Spleen (tissue), 11 donors: ENCODE results near the gene MAU2. TPM values are rescaled to one million over a fixed set of nuclear protein-coding genes. Genes with fewer than 3 reads are reported as not detected.

Experiments used
- DNase-seq: peaks from one replicate; pipeline ENCODE4 v3.0.0-alpha.2; 2020
- H3K27ac ChIP-seq, 8 donors: fragments of 200-600 bp; sonication (generic) in 7 of 8; 1 replicate in 4 of 8; 2 replicates in 4 of 8; pipeline versions ENCODE4 v1.5.0 to v1.8.0; 2016 to 2021; ENCODE audit warnings: inconsistent platforms in 4 of 8, mild to moderate bottlenecking in 4 of 8, moderate library complexity in 1 of 8
- H3K27me3 ChIP-seq, 7 donors: fragments of 200-600 bp; sonication (generic) in 6 of 7; replicated peaks in 1 of 7; 1 replicate in 4 of 7; 2 replicates in 3 of 7; pipeline versions ENCODE4 v1.5.0 to v1.8.0; 2016 to 2021; ENCODE audit warnings: inconsistent platforms in 3 of 7, mild to moderate bottlenecking in 1 of 7
- H3K36me3 ChIP-seq, 6 donors: fragments of 200-600 bp; sonication (generic) in 5 of 6; 1 replicate in 4 of 6; 2 replicates in 2 of 6; pipeline versions ENCODE4 v1.5.0 to v1.8.0; 2016 to 2021; ENCODE audit warnings: inconsistent platforms in 2 of 6
- H3K4me1 ChIP-seq, 6 donors: fragments of 200-600 bp; sonication (generic) in 5 of 6; 1 replicate in 3 of 6; 2 replicates in 3 of 6; pipeline versions ENCODE4 v1.5.0 to v1.8.0; 2016 to 2021; ENCODE audit warnings: inconsistent platforms in 3 of 6
- H3K4me3 ChIP-seq, 8 donors: fragments of 200-600 bp; sonication (generic) in 7 of 8; 1 replicate in 4 of 8; 2 replicates in 4 of 8; pipeline versions ENCODE4 v1.5.0 to v1.8.0; 2016 to 2021; ENCODE audit warnings: inconsistent platforms in 4 of 8, mild to moderate bottlenecking in 4 of 8, moderate library complexity in 2 of 8
- H3K9me3 ChIP-seq, 8 donors: fragments of 200-600 bp; sonication (generic) in 7 of 8; 1 replicate in 4 of 8; 2 replicates in 4 of 8; pipeline versions ENCODE4 v1.5.0 to v1.8.0; 2016 to 2021; ENCODE audit warnings: inconsistent platforms in 4 of 8
- CTCF ChIP-seq, 11 experiments: fragments of 200-600 bp in 7 of 11; fragments of 450-650 bp in 4 of 11; sonication (generic) in 4 of 11; IDR thresholded peaks in 8 of 11; conservative IDR thresholded peaks in 3 of 11; 1 replicate in 7 of 11; 2 replicates in 4 of 11; pipeline versions ENCODE4 v1.4.0 to v1.8.0; 2016 to 2021; ENCODE audit warnings: antibody characterized with exemption in 11 of 11, inconsistent platforms in 4 of 11, mild to moderate bottlenecking in 1 of 11
- POLR2A ChIP-seq, 3 donors: fragments of 450-650 bp; IDR thresholded peaks; one replicate each; pipeline ENCODE4 v1.5.1; 2017; ENCODE audit warnings: antibody characterized with exemption in 3 of 3, mild to moderate bottlenecking in 1 of 3
- POLR2AphosphoS5 ChIP-seq, 3 donors: sonication (generic); formaldehyde crosslinking; IDR thresholded peaks; one replicate each; pipeline ENCODE4 v1.5.1; 2017; ENCODE audit warnings: antibody characterized with exemption in 3 of 3
- WGBS, 5 donors: extraction: QIAGEN DNeasy Blood & Tissue Kit in 3 of 5; methylation state at CpG; one replicate each; pipeline versions ENCODE4 v1.1.5 to v1.1.7; 2013 to 2018; 5-methylcytosine and 5-hydroxymethylcytosine counted together
- intact Hi-C: fragments of 100-400 bp; cut with DNase I; formaldehyde crosslinking; loops from one replicate; pipeline ENCODE4 v1.15.0; 2023; ENCODE audit warnings: low total_unique reads
- polyA plus RNA-seq, 3 donors: library from polyadenylated mRNA; stranded (reverse); fragments of 200-250 nt; gene quantifications; one replicate each; pipeline ENCODE4 v1.2.1, GENCODE V29; 2013
- total RNA-seq, 7 donors: library from RNA; depleted of rRNA in 3 of 7; stranded (reverse); fragments of >200 nt in 3 of 7; fragmentation: NEBNext Ultra II Directional in 4 of 7; extraction: Animal tissue kit (Norgen Biotek cat#: 25700) in 4 of 7; gene quantifications; one replicate each; pipeline versions ENCODE4 v1.1.0 to v1.2.1, GENCODE V29; 2016 to 2021
- donor health status: healthy with polysubstance abuse.
- donor health status: DM: no; HTN: no; CAD: no; lungs with moderate emphysema.
- donor health status: DM: no; HTN: no; CAD: no.
- donor health status: Bipolar disorder and iron deficiency.
- donor health status: healthy.
- donor health status: DM: no; HTN: no; CAD: no.
- donor health status: DM: yes; HTN: yes; CAD: no.

MAU2 gene
- total and polyA plus RNA-seq, 10 donors: 12.0 to 133 (median 95.1) TPM

GRCh38 chr19:19362075-19362474 is 41.4 kb downstream of the MAU2 start:
- 79 to 96% (median 87%) methylated on average over 4 of the region's 4 CpGs for WGBS, 5 donors
- peaks cover 0 to 26% (median 9%) of the 10 kb centered on the region in 6 donors for H3K36me3 ChIP-seq
- DNase-seq: no peak
- H3K4me3 ChIP-seq: no peak overlapping the region
- intact Hi-C loops: no loop called here
- peaks cover 20 to 49% (median 37%) of the 10 kb centered on the region in 6 donors for H3K4me1 ChIP-seq
- H3K27me3 ChIP-seq: no peaks in the 10 kb centered on the region
- no peak overlapping the region for H3K27ac ChIP-seq
- no peaks in the 10 kb centered on the region for H3K9me3 ChIP-seq
- TF ChIP-seq POLR2A (IDR thresholded peaks at IDR 0.05) (no peak), CTCF (IDR thresholded peaks at IDR 0.05 in 8 of 11, conservative IDR thresholded peaks at IDR 0.05 in 3 of 11) (no peak), POLR2AphosphoS5 (IDR thresholded peaks at IDR 0.05) (peak in 1 of 3 donors; percentile 20)

- Histone ChIP-seq H3K4me1 (peaks cover 15 to 59% (median 29%) of the 10 kb centered on the region in 6 donors), H3K27ac (peak overlapping the region in 7 of 8 donors; percentile 17 to 55 (median 40)), H3K27me3 (no peaks in the 10 kb centered on the region), H3K4me3 (peak overlapping the region in 1 of 8 donors; percentile 37), H3K9me3 (no peaks in the 10 kb centered on the region), H3K36me3 (no peaks in the 10 kb centered on the region)
- intact Hi-C loops: loop anchor here (5.0 kb wide), 1 partner anchor 126 kb away; no protein-coding TSS in a partner anchor
- TF ChIP-seq CTCF (IDR thresholded peaks at IDR 0.05 in 8 of 11, conservative IDR thresholded peaks at IDR 0.05 in 3 of 11) (peak; percentile 86 to 98 (median 96)), POLR2A (IDR thresholded peaks at IDR 0.05) (no peak), POLR2AphosphoS5 (IDR thresholded peaks at IDR 0.05) (peak; percentile 75 to 78 (median 77))
- DNase-seq: peak; percentile 93
- 47 to 56% (median 51%) methylated on average over 14 to 18 of the region's 18 CpGs for WGBS, 5 donors
Observed at GRCh38 chr19:19366434-19367396, 46.1 kb downstream of the MAU2 start.

DNA sequence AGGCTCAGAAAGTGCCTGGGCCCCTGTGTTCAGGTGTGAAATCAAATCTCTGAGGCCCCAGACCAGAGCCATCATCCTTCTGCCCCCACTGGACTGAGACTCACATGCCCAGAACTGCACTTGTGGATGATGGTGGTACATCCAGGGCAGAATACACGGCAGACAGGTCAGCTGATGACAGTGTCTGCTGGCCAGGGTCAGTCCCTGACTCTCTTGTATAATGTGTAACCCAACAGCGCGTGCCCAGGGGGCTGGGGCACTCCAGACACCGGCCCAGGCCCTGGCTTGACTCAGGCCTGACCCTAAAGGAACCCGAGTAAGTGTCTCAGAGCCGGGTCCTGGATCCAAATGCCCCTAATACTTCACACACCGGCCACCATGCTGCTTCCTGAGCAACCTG is 47.5 kb downstream of the MAU2 start:
- no peaks in the 10 kb centered on the region for H3K36me3 ChIP-seq
- no peak overlapping the region for H3K4me3 ChIP-seq
- intact Hi-C loops: loop anchor here (5.0 kb wide), 1 partner anchor 124 kb away; no protein-coding TSS in a partner anchor
- TF ChIP-seq POLR2A (IDR thresholded peaks at IDR 0.05): no peak
- TF ChIP-seq POLR2AphosphoS5 (IDR thresholded peaks at IDR 0.05): no peak
- TF ChIP-seq CTCF (IDR thresholded peaks at IDR 0.05 in 8 of 11, conservative IDR thresholded peaks at IDR 0.05 in 3 of 11): no peak
- peaks cover 24 to 67% (median 41%) of the 10 kb centered on the region in 6 donors for H3K4me1 ChIP-seq
- no peak overlapping the region for H3K27ac ChIP-seq
- H3K9me3 ChIP-seq: no peaks in the 10 kb centered on the region
- 82 to 93% (median 83%) methylated on average over 7 of the region's 7 CpGs for WGBS, 5 donors
- DNase-seq: no peak
- H3K27me3 ChIP-seq: no peaks in the 10 kb centered on the region

DNA sequence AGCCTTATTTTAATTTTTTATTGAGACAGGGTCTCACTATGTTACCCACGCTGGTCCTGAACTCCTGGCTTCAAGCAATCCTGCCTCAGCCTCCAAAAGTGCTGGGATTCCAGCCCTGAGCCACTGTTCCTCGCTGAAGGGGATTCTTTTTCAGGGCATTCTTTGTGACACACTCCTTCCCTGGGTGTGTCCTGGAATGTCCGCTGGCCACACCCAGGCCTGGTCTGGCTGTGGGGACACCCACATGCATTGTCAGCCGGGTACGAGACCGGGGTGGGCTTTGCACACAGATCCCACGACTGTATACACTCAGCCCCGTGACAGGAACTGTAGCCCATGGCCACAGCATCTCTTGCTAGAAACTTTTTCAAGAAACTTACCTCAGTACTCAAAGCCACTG is 50.4 kb downstream of the MAU2 start:
- 70 to 93% (median 83%) methylated on average over 8 of the region's 8 CpGs for WGBS, 5 donors

More for the DNA sequence above, 50.4 kb downstream of the MAU2 start:
- H3K36me3 ChIP-seq: no peaks in the 10 kb centered on the region
- H3K27me3 ChIP-seq: no peaks in the 10 kb centered on the region
- DNase-seq: no peak
- peaks cover 19 to 72% (median 36%) of the 10 kb centered on the region in 6 donors for H3K4me1 ChIP-seq
- H3K27ac ChIP-seq: peak overlapping the region in 6 of 8 donors; percentile 9 to 93 (median 64)
- no peak overlapping the region for H3K4me3 ChIP-seq
- no peak for TF ChIP-seq CTCF (IDR thresholded peaks at IDR 0.05 in 8 of 11, conservative IDR thresholded peaks at IDR 0.05 in 3 of 11)
- no peak for TF ChIP-seq POLR2A (IDR thresholded peaks at IDR 0.05)
- no peak for TF ChIP-seq POLR2AphosphoS5 (IDR thresholded peaks at IDR 0.05)
- intact Hi-C loops: no loop called here
- H3K9me3 ChIP-seq: no peaks in the 10 kb centered on the region
